Upper lobe of left lung (tissue), 6 donors: Measurements from ENCODE around the gene GREB1L. TPM values are rescaled to one million over a fixed set of nuclear protein-coding genes. Genes with fewer than 3 reads are reported as not detected.

Experiments used
- ATAC-seq, 2 donors: fragments of 200-7000 bp; cut with Tn5 transposase; one replicate each; pipeline ENCODE4 v1.9.1; 2022; ENCODE audit warnings: mild to moderate bottlenecking in 2 of 2, moderate library complexity in 2 of 2; ENCODE audit not compliant: low FRiP score in 2 of 2
- DNase-seq, 2 donors: peaks; one replicate each; pipeline ENCODE4 v3.0.0-alpha.2; 2019 to 2020
- H3K27ac ChIP-seq, 4 donors: fragments of 200-600 bp; sonication (generic); one replicate each; pipeline ENCODE4 v1.5.1; 2016 to 2019
- H3K27me3 ChIP-seq, 4 donors: fragments of 200-600 bp; sonication (generic); one replicate each; pipeline ENCODE4 v1.5.1; 2017 to 2019
- H3K36me3 ChIP-seq, 4 donors: fragments of 200-600 bp; sonication (generic); one replicate each; pipeline ENCODE4 v1.5.1; 2016 to 2019
- H3K4me1 ChIP-seq, 4 donors: fragments of 200-600 bp; sonication (generic); one replicate each; pipeline ENCODE4 v1.5.1; 2018 to 2019
- H3K4me3 ChIP-seq, 4 donors: fragments of 200-600 bp; sonication (generic); one replicate each; pipeline ENCODE4 v1.5.1; 2017 to 2019; ENCODE audit warnings: mild to moderate bottlenecking in 2 of 4, moderate library complexity in 1 of 4
- H3K9me3 ChIP-seq, 4 donors: fragments of 200-600 bp; sonication (generic); one replicate each; pipeline ENCODE4 v1.5.1; 2018 to 2019
- CTCF ChIP-seq, 6 experiments: fragments of 450-650 bp in 4 of 6; fragments of 200-600 bp in 2 of 6; sonication (generic) in 2 of 6; IDR thresholded peaks; one replicate each; pipeline ENCODE4 v1.5.1; 2016 to 2019; ENCODE audit warnings: antibody characterized with exemption in 6 of 6
- EP300 ChIP-seq, 4 donors: sonication (generic); formaldehyde crosslinking; IDR thresholded peaks; one replicate each; pipeline ENCODE4 v1.5.1; 2017; ENCODE audit warnings: antibody characterized with exemption in 4 of 4, control low read depth in 2 of 4
- POLR2A ChIP-seq, 4 donors: fragments of 450-650 bp; IDR thresholded peaks; one replicate each; pipeline ENCODE4 v1.5.1; 2016 to 2017; ENCODE audit warnings: antibody characterized with exemption in 4 of 4, mild to moderate bottlenecking in 2 of 4
- POLR2AphosphoS5 ChIP-seq, 2 donors: sonication (generic); formaldehyde crosslinking; IDR thresholded peaks; one replicate each; pipeline ENCODE4 v1.5.1; 2017; ENCODE audit warnings: antibody characterized with exemption in 2 of 2
- WGBS, 2 donors: methylation state at CpG; one replicate each; pipeline ENCODE4 v1.1.5; 2017 to 2018; 5-methylcytosine and 5-hydroxymethylcytosine counted together
- total RNA-seq, 6 donors: library from RNA; depleted of rRNA in 4 of 6; stranded (reverse); fragments of >200 nt in 4 of 6; gene quantifications; one replicate each; pipeline versions ENCODE4 v1.1.0 to v1.2.1, GENCODE V29; 2016 to 2021
- donor health status: DM: no; HTN: no; CAD: no; lungs with moderate emphysema.
- donor health status: DM: no; HTN: yes; CAD: no; lungs with severe emphysema.

Gene GREB1L
- total RNA-seq, 6 donors from 2014 or later, result under 0.01 to 2.0 (median 0.44) TPM

GRCh38 chr18:21254576-21254975, 12.5 kb downstream of the GREB1L start:
- ATAC-seq (no peak), DNase-seq (no peak)
- WGBS, 2 donors, result 89 to 94% methylated on average over 3 of the region's 3 CpGs
- H3K9me3 ChIP-seq, result no peaks in the 10 kb centered on the region
- no peak overlapping the region for H3K27ac ChIP-seq
- H3K36me3 ChIP-seq, result no peaks in the 10 kb centered on the region
- TF ChIP-seq POLR2AphosphoS5 (IDR thresholded peaks at IDR 0.05), result no peak
- no peak for TF ChIP-seq CTCF (IDR thresholded peaks at IDR 0.05)
- no peak for TF ChIP-seq EP300 (IDR thresholded peaks at IDR 0.05)
- TF ChIP-seq POLR2A (IDR thresholded peaks at IDR 0.05), result no peak
- no peaks in the 10 kb centered on the region for H3K4me1 ChIP-seq
- no peaks in the 10 kb centered on the region for H3K27me3 ChIP-seq
- no peak overlapping the region for H3K4me3 ChIP-seq

GRCh38 chr18:21255211-21255610, 13.2 kb downstream of the GREB1L start:
- DNase-seq (no peak), ATAC-seq (no peak)
- H3K27ac ChIP-seq, result no peak overlapping the region
- H3K4me3 ChIP-seq, result no peak overlapping the region
- H3K27me3 ChIP-seq, result no peaks in the 10 kb centered on the region
- no peak for TF ChIP-seq POLR2A (IDR thresholded peaks at IDR 0.05)
- TF ChIP-seq POLR2AphosphoS5 (IDR thresholded peaks at IDR 0.05), result no peak
- no peak for TF ChIP-seq CTCF (IDR thresholded peaks at IDR 0.05)
- no peak for TF ChIP-seq EP300 (IDR thresholded peaks at IDR 0.05)
- H3K9me3 ChIP-seq, result no peaks in the 10 kb centered on the region
- no peaks in the 10 kb centered on the region for H3K36me3 ChIP-seq
- H3K4me1 ChIP-seq, result no peaks in the 10 kb centered on the region
- WGBS, 2 donors, result 60 to 81% methylated on average over 3 of the region's 3 CpGs

GRCh38 chr18:21257386-21257785, 15.4 kb downstream of the GREB1L start:
- DNase-seq (no peak), ATAC-seq (no peak)
- Histone ChIP-seq H3K27ac (no peak overlapping the region), H3K9me3 (no peaks in the 10 kb centered on the region), H3K4me1 (no peaks in the 10 kb centered on the region), H3K36me3 (no peaks in the 10 kb centered on the region), H3K4me3 (no peak overlapping the region), H3K27me3 (no peaks in the 10 kb centered on the region)
- no peak for TF ChIP-seq POLR2A (IDR thresholded peaks at IDR 0.05)
- TF ChIP-seq EP300 (IDR thresholded peaks at IDR 0.05), result no peak
- no peak for TF ChIP-seq POLR2AphosphoS5 (IDR thresholded peaks at IDR 0.05)
- no peak for TF ChIP-seq CTCF (IDR thresholded peaks at IDR 0.05)

GRCh38 chr18:21260621-21261020, 18.6 kb downstream of the GREB1L start:
- WGBS, 2 donors, result 58 to 72% methylated on average over 2 of the region's 2 CpGs
- Histone ChIP-seq H3K27ac (no peak overlapping the region), H3K36me3 (no peaks in the 10 kb centered on the region), H3K4me1 (no peaks in the 10 kb centered on the region), H3K27me3 (no peaks in the 10 kb centered on the region), H3K4me3 (no peak overlapping the region), H3K9me3 (no peaks in the 10 kb centered on the region)
- no peak for DNase-seq
- ATAC-seq, result no peak
- TF ChIP-seq POLR2AphosphoS5 (IDR thresholded peaks at IDR 0.05) (no peak), EP300 (IDR thresholded peaks at IDR 0.05) (no peak), CTCF (IDR thresholded peaks at IDR 0.05) (no peak), POLR2A (IDR thresholded peaks at IDR 0.05) (no peak)

GRCh38 chr18:21261352-21261751, 19.3 kb downstream of the GREB1L start:
- Histone ChIP-seq H3K4me1 (no peaks in the 10 kb centered on the region), H3K4me3 (no peak overlapping the region), H3K27ac (no peak overlapping the region), H3K27me3 (no peaks in the 10 kb centered on the region), H3K9me3 (no peaks in the 10 kb centered on the region), H3K36me3 (no peaks in the 10 kb centered on the region)
- no peak for ATAC-seq
- no peak for TF ChIP-seq POLR2A (IDR thresholded peaks at IDR 0.05)
- TF ChIP-seq CTCF (IDR thresholded peaks at IDR 0.05), result no peak
- TF ChIP-seq EP300 (IDR thresholded peaks at IDR 0.05), result no peak
- TF ChIP-seq POLR2AphosphoS5 (IDR thresholded peaks at IDR 0.05), result no peak
- 93 to 95% methylated on average over 1 of the region's 1 CpG for WGBS, 2 donors
- no peak for DNase-seq
